Measurements from ENCODE around the gene ZNF830. TPM values are rescaled to one million over a fixed set of nuclear protein-coding genes. Genes with fewer than 3 reads are reported as not detected.

ZNF830 gene
- 13.7 to 16.7 TPM (median 15.2 TPM) in 5 replicates for total RNA-seq (2022; extraction: Qiagen RNA extraction; ENCODE audit: low read depth)

DNA sequence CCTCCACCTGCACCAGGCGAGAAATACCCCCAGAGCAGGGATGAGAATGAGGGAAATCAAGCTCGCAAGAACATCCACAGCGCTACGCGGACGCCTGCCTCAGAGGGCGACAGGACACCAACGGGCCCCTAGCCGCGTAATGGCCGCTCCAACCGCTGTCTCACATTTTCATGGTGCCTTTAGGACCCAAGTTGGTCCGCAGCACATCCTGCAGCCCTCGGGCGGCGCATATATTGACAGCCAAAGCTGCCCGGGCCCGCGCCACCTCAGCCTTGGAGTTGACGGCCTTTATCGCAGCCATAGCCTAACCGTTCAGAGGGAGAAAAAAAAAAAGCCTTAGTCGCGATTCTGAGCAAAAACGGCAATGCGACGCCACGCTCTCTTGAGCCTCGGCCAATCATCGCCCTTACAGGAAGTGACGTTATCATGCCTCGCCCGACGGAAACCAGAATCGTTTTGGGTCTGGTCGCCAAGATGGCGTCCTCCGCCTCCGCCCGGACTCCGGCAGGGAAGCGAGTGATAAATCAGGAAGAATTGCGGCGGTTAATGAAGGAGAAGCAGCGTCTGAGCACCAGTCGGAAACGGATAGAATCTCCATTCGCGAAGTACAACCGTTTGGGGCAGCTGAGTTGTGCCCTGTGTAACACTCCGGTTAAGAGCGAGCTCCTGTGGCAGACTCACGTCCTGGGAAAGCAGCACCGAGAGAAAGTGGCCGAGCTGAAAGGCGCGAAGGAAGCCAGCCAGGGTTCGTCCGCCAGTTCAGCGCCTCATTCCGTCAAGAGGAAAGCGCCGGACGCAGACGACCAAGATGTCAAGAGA is at the start of gene ZNF830, which contains the start of gene CCT6B:
ZNF830 (plus strand) TSS at position 448 of the 819 bp plus-strand sequence; CDS start at position 475, 27 bp downstream.
CCT6B (minus strand) TSS at position 368 of the 819 bp plus-strand sequence; CDS start at position 301, 67 bp downstream.

GRCh38 chr17:34980353-34980680 is 19.0 kb downstream of the ZNF830 start, which contains the start of gene LIG3:
LIG3 (plus strand) TSS chr17:34980512; CDS start chr17:34983006, 2,494 bp downstream.

Other genes starting within 250 kb of the ZNF830 start
- gene CCT6B, start 80 bp upstream of the ZNF830 start, total RNA-seq (2022; extraction: Qiagen RNA extraction; ENCODE audit: low read depth): 1.0 to 3.2 TPM (median 1.6 TPM) in 5 replicates
- gene LIG3, start 19.0 kb downstream of the ZNF830 start, total RNA-seq (2022; extraction: Qiagen RNA extraction; ENCODE audit: low read depth): 17.1 to 22.1 TPM (median 18.5 TPM) in 5 replicates
- 50.6 to 59.8 TPM (median 57.8 TPM) in 5 replicates for gene RFFL, start 102.2 kb downstream of the ZNF830 start, total RNA-seq (2022; extraction: Qiagen RNA extraction; ENCODE audit: low read depth)
- gene RAD51D, start 158.3 kb downstream of the ZNF830 start, total RNA-seq (2022; extraction: Qiagen RNA extraction; ENCODE audit: low read depth): 23.2 to 30.6 TPM (median 28.4 TPM) in 5 replicates
- 0.07 to 0.09 TPM in 2 of 5 replicates, not detected in the others for gene FNDC8, start 160.1 kb downstream of the ZNF830 start, total RNA-seq (2022; extraction: Qiagen RNA extraction; ENCODE audit: low read depth)
- 38.1 to 42.6 TPM (median 39.4 TPM) in 5 replicates for gene NLE1, start 180.8 kb downstream of the ZNF830 start, total RNA-seq (2022; extraction: Qiagen RNA extraction; ENCODE audit: low read depth)
- gene UNC45B, start 186.3 kb downstream of the ZNF830 start, total RNA-seq (2022; extraction: Qiagen RNA extraction; ENCODE audit: low read depth): not detected in 5 replicates
- gene SLC35G3, start 232.9 kb downstream of the ZNF830 start, total RNA-seq (2022; extraction: Qiagen RNA extraction; ENCODE audit: low read depth): not detected in 5 replicates